Mucosa of descending colon (tissue), 3 donors: ENCODE measurements around the gene CABCOCO1. TPM values are rescaled to one million over a fixed set of nuclear protein-coding genes. Genes with fewer than 3 reads are reported as not detected.

ENCODE experiments used
- ATAC-seq: fragments of 200-7000 bp; cut with Tn5 transposase; one replicate; pipeline ENCODE4 v1.9.1; 2020; ENCODE audit warnings: mild to moderate bottlenecking, moderate library complexity
- DNase-seq, 3 donors: peaks; one replicate each; pipeline ENCODE4 v3.0.0-alpha.2; 2020
- H3K36me3 ChIP-seq: fragments of 200-600 bp; one replicate; pipeline ENCODE4 v1.8.0; 2021; ENCODE audit warnings: low read depth, mild to moderate bottlenecking
- H3K4me1 ChIP-seq: fragments of 200-600 bp; one replicate; pipeline ENCODE4 v1.8.0; 2021; ENCODE audit warnings: low read depth, mild to moderate bottlenecking
- H3K4me3 ChIP-seq: fragments of 200-600 bp; one replicate; pipeline ENCODE4 v1.8.0; 2021; ENCODE audit warnings: mild to moderate bottlenecking
- H3K9me3 ChIP-seq: fragments of 200-600 bp; one replicate; pipeline ENCODE4 v1.8.0; 2021; ENCODE audit warnings: mild to moderate bottlenecking
- CTCF ChIP-seq: fragments of 200-600 bp; IDR thresholded peaks from one replicate; pipeline ENCODE4 v1.8.0; 2022; ENCODE audit warnings: antibody characterized with exemption, mild to moderate bottlenecking
- intact Hi-C, 2 donors: fragments of 100-400 bp; cut with DNase I in 1 of 2; cut with micrococcal nuclease in 1 of 2; formaldehyde crosslinking; loops; one replicate each; pipeline versions ENCODE4 v1.11.0 to v1.11.1; 2022; cut with DNase I, micrococcal nuclease
- total RNA-seq, 3 donors: library from RNA; stranded (reverse); fragmentation: NEBNext Ultra II Directional in 2 of 3; extraction: Animal tissue kit (Norgen Biotek cat#: 25700) in 2 of 3; gene quantifications; one replicate each; pipeline versions ENCODE4 v1.2.1 to v1.2.4, GENCODE V29; 2021 to 2023
- donor health status: DM: no; HTN: no; CAD: no; lungs with moderate emphysema.
- donor health status: DM: no; HTN: no; CAD: no.
- donor health status: DM: no; HTN: yes; CAD: no.

The CABCOCO1 gene
- total RNA-seq, 3 donors from 2014 or later = 0.22 to 3.4 TPM; not detected in 1

DNA sequence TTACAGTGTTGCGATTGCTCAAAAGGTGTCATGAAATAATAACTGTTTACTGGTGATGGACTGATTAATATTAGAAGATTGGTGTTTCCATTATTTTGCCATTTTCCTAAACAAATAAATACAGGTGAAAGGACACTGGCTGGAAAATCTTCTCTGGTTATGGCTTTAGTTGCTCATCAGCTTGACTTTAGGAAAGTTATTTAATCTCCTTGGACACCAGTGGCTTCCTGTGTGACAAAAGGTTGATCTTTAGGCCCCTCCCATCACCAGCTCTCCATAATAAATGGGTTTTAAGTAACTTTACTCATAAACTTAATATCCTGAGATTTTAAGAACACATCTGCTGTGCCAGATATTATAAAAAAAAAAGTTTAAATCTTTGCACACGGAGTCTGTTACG lies 737 bp downstream of the CABCOCO1 start:
- Histone ChIP-seq H3K4me1 (peaks cover 2% of the 10 kb centered on the region), H3K9me3 (no peaks in the 10 kb centered on the region), H3K36me3 (no peaks in the 10 kb centered on the region), H3K4me3 (no peak overlapping the region)
- DNase-seq (no peak), ATAC-seq (no peak)
- no peak for TF ChIP-seq CTCF
- intact Hi-C loops = no loop called here

- no peaks in the 10 kb centered on the region for H3K36me3 ChIP-seq
- H3K4me1 ChIP-seq = peaks cover 2% of the 10 kb centered on the region
- TF ChIP-seq CTCF = no peak
- no peaks in the 10 kb centered on the region for H3K9me3 ChIP-seq
- ATAC-seq (no peak), DNase-seq (no peak)
- H3K4me3 ChIP-seq = no peak overlapping the region
- intact Hi-C loops = no loop called here
Observed at GRCh38 chr10:61664985-61665384, 2.3 kb downstream of the CABCOCO1 start.

- H3K36me3 ChIP-seq = no peaks in the 10 kb centered on the region
- intact Hi-C loops = no loop called here
- no peak for TF ChIP-seq CTCF
- no peak for DNase-seq
- no peaks in the 10 kb centered on the region for H3K4me1 ChIP-seq
- ATAC-seq = no peak
- H3K9me3 ChIP-seq = no peaks in the 10 kb centered on the region
- H3K4me3 ChIP-seq = no peak overlapping the region
Observed at GRCh38 chr10:61669161-61669725, 6.5 kb downstream of the CABCOCO1 start.

- intact Hi-C loops = no loop called here
- H3K4me1 ChIP-seq = no peaks in the 10 kb centered on the region
Observed at GRCh38 chr10:61669849-61670248, 7.1 kb downstream of the CABCOCO1 start.

GRCh38 chr10:61673360-61673759 lies 10.6 kb downstream of the CABCOCO1 start:
- H3K36me3 ChIP-seq = no peaks in the 10 kb centered on the region
- no peak for DNase-seq
- no peak for ATAC-seq
- intact Hi-C loops = no loop called here
- no peaks in the 10 kb centered on the region for H3K4me1 ChIP-seq
- TF ChIP-seq CTCF = no peak
- H3K9me3 ChIP-seq = no peaks in the 10 kb centered on the region
- H3K4me3 ChIP-seq = no peak overlapping the region

More at GRCh38 chr10:61669849-61670248, 7.1 kb downstream of the CABCOCO1 start:
- TF ChIP-seq CTCF = no peak
- no peak overlapping the region for H3K4me3 ChIP-seq
- ATAC-seq (no peak), DNase-seq (no peak)
- no peaks in the 10 kb centered on the region for H3K9me3 ChIP-seq
- no peaks in the 10 kb centered on the region for H3K36me3 ChIP-seq

GRCh38 chr10:61682323-61682722 lies 19.6 kb downstream of the CABCOCO1 start:
- no peaks in the 10 kb centered on the region for H3K9me3 ChIP-seq
- H3K4me3 ChIP-seq = no peak overlapping the region
- no peaks in the 10 kb centered on the region for H3K4me1 ChIP-seq
- H3K36me3 ChIP-seq = no peaks in the 10 kb centered on the region
- intact Hi-C loops = no loop called here
- DNase-seq = no peak
- no peak for ATAC-seq
- no peak for TF ChIP-seq CTCF
